VCaP (cell line): Measurements from ENCODE around the gene SH3BP1.
"Not testable (repeated sequence)": the region's sequence is repeated elsewhere in the genome, so short reads cannot be mapped to it uniquely, and the experiment has no call there.

Source experiments
- H3K27ac ChIP-seq: fragments of 450-650 bp; 2 replicates; pipeline ENCODE4 v1.5.1; 2017
- CTCF ChIP-seq: fragments of 450-650 bp; conservative IDR thresholded peaks from 2 replicates; pipeline ENCODE4 v1.5.1; 2017; ENCODE audit warnings: mild to moderate bottlenecking, moderate library complexity

SH3BP1 gene

GRCh38 chr22:37690407-37690806 lies 50.9 kb downstream of the SH3BP1 start:
- TF ChIP-seq CTCF: no peak

GRCh38 chr22:37690901-37691504 lies 51.5 kb downstream of the SH3BP1 start:
- H3K27ac ChIP-seq: no peak overlapping the region
- no peak for TF ChIP-seq CTCF

More at GRCh38 chr22:37690407-37690806, 50.9 kb downstream of the SH3BP1 start:
- no peak overlapping the region for H3K27ac ChIP-seq

DNA sequence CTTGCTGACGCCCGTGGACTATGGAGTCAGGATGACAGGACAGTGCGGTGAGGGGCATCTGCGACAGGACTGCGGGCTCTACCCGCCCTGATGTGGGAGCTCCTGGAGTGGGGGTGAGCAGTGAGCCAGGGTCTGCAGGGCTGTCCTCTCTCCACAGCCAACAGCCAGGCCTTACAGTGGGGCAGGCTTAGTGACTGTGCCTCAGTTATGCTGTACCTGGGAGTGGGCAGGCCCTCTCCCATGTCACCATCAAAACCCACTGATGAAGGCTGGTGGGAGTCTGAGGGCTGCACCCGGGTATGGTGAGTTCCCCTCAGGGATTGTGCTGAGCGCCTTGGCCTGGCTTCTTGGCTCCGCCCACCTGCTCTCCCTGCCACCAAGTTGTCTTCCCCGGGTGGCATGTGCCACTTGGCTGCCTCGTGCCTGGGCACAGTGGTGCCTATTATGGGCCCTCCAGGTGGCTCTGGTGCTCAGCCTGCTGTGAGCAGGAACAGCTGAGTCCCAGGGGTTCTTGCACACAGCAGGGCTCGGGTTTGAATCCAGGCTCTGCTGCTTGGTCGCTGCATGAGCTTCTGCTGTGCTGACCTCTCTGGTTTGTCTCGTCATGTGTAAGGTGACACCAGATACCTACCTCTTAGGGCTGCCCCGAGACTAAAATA lies 53.3 kb downstream of the SH3BP1 start:
- H3K27ac ChIP-seq: no peak overlapping the region

GRCh38 chr22:37694131-37694530 lies 54.7 kb downstream of the SH3BP1 start:
- not testable (repeated sequence) for H3K27ac ChIP-seq

More for the DNA sequence above, 53.3 kb downstream of the SH3BP1 start:
- no peak for TF ChIP-seq CTCF

- H3K27ac ChIP-seq: not testable (repeated sequence)
These were observed 56.8 kb downstream of the SH3BP1 start for GRCh38 chr22:37696260-37696656.

DNA sequence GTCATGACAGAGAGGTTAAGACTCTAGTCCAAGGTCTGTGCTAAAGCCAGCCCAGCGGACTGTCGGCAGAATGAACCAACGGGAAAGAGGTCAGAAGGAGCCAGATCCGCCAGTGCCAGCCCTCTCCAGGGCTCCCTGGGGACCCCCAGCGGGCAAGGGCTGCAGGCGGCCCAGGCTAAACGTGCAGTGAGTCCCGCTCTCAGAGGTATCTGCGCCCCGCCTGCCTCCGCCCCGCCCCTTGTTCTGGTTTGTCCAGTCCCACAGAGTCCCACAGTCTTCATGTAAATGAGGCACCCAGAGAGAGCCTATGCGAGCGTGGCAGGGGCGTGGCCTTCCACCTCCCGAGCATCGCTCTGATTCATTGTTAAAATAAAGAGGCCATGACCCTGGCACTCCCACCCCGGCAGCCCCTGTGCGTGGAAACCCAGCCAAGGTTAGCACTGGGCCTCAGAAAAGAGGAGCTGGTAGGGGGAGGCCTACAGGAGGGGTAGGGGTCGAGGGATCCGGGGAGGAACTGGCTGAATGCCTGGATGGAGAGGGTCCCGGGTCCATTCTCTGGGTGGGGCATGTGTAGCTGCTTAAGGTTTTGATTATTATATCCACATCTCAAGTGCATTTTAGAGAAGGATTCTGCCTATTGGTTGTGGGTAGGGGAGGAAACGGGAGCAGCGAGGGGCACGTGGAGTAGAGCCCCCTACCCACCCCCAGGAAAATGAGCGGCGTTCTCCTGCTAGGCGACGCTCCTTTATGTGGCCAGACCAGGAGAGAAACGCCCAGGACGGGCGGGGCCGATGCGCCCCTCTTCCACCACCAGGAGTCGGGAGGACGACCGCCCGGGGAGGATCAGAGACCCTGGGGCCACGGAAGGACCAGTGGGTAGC lies 57.4 kb downstream of the SH3BP1 start, which contains the start of gene TRIOBP:
TRIOBP (plus strand) TSS at position 392 of the 881 bp plus-strand sequence. CDS start 4,318 bp downstream, outside the sequence.
- no peak within 1 kb of the TSS for H3K27ac ChIP-seq
- peak; percentile 17; the same call in 1 of the 2 replicates for TF ChIP-seq CTCF

- H3K27ac ChIP-seq: no peak overlapping the region
- TF ChIP-seq CTCF: no peak
These were observed 58.0 kb downstream of the SH3BP1 start for GRCh38 chr22:37697538-37697835.

- TF ChIP-seq CTCF: no peak
- H3K27ac ChIP-seq: no peak overlapping the region
These were observed 61.8 kb downstream of the SH3BP1 start for GRCh38 chr22:37701141-37701786.
